Gastrocnemius medialis (tissue), 4 donors: ENCODE results near the gene NFKBIE. TPM values are rescaled to one million over a fixed set of nuclear protein-coding genes. Genes with fewer than 3 reads are reported as not detected.
A peak's percentile ranks its signal among the peaks of the same experiment; 100 is the strongest.

Source experiments
- ATAC-seq, 2 donors: fragments of 150-250 bp; one replicate each; pipeline ENCODE4 v1.9.1; 2016
- DNase-seq, 2 donors: peaks; one replicate each; pipeline ENCODE4 v3.0.0-alpha.2; 2019
- H3K27ac ChIP-seq, 4 donors: fragments of 200-600 bp; sonication (generic); 1 replicate in 1 of 4; 2 replicates in 3 of 4; pipeline ENCODE4 v1.5.1; 2016 to 2018; ENCODE audit warnings: mild to moderate bottlenecking in 2 of 4, moderate library complexity in 1 of 4
- H3K27me3 ChIP-seq, 3 donors: fragments of 200-600 bp; sonication (generic) in 2 of 3; 1 replicate in 1 of 3; 2 replicates in 2 of 3; pipeline versions ENCODE4 v1.5.1 to v1.6.0; 2016 to 2019; ENCODE audit warnings: mild to moderate bottlenecking in 1 of 3, moderate library complexity in 1 of 3
- H3K36me3 ChIP-seq, 2 donors: fragments of 200-600 bp; sonication (generic) in 1 of 2; one replicate each; pipeline ENCODE4 v1.5.1; 2017 to 2018
- H3K4me1 ChIP-seq, 2 donors: fragments of 200-600 bp; sonication (generic) in 1 of 2; one replicate each; pipeline ENCODE4 v1.5.1; 2016 to 2017; ENCODE audit warnings: mild to moderate bottlenecking in 2 of 2
- H3K4me3 ChIP-seq, 4 donors: fragments of 200-600 bp; sonication (generic) in 3 of 4; 1 replicate in 1 of 4; 2 replicates in 3 of 4; pipeline ENCODE4 v1.5.1; 2016 to 2019; ENCODE audit warnings: mild to moderate bottlenecking in 2 of 4
- H3K9me3 ChIP-seq, 3 donors: fragments of 200-600 bp; sonication (generic) in 2 of 3; 1 replicate in 1 of 3; 2 replicates in 2 of 3; pipeline ENCODE4 v1.5.1; 2016 to 2019
- CTCF ChIP-seq, 5 experiments: fragments of 450-650 bp in 3 of 5; fragments of 200-600 bp in 2 of 5; sonication (generic) in 2 of 5; IDR thresholded peaks in 4 of 5; conservative IDR thresholded peaks in 1 of 5; 1 replicate in 4 of 5; 2 replicates in 1 of 5; pipeline ENCODE4 v1.5.1; 2016 to 2019; ENCODE audit warnings: antibody characterized with exemption in 5 of 5, mild to moderate bottlenecking in 3 of 5, moderate library complexity in 3 of 5
- POLR2A ChIP-seq, 2 donors: fragments of 450-650 bp; IDR thresholded peaks; one replicate each; pipeline ENCODE4 v1.6.1; 2017; ENCODE audit warnings: antibody characterized with exemption in 2 of 2, mild to moderate bottlenecking in 2 of 2, moderate library complexity in 2 of 2
- in situ Hi-C, 4 donors: fragments of 200-750 bp; cut with MboI; loops; one replicate each; pipeline versions ENCODE4 v1.15.0 to v1.8.0; 2017; ENCODE audit warnings: low sequenced_read_pairs in 4 of 4
- intact Hi-C: fragments of 100-400 bp; cut with DNase I; formaldehyde crosslinking; loops from one replicate; pipeline ENCODE4 v1.15.1; 2023; ENCODE audit warnings: low total_unique reads
- total RNA-seq, 4 donors: library from RNA; depleted of rRNA; stranded (reverse); fragments of >200 nt; gene quantifications; one replicate each; pipeline versions ENCODE4 v1.1.0 to v1.2.3, GENCODE V29; 2016

Gene NFKBIE
- total RNA-seq, 4 donors from 2014 or later = 4.1 to 11.1 (median 10.0) TPM

GRCh38 chr6:44306710-44307109, 41.4 kb upstream of the NFKBIE start:
- H3K27ac ChIP-seq = no peak overlapping the region
- H3K9me3 ChIP-seq = no peaks in the 10 kb centered on the region
- no peak overlapping the region for H3K4me3 ChIP-seq
- ATAC-seq (no peak), DNase-seq (no peak)
- H3K36me3 ChIP-seq = peaks cover 2 to 86% of the 10 kb centered on the region in 2 donors
- intact Hi-C loops = no loop called here
- H3K27me3 ChIP-seq = no peaks in the 10 kb centered on the region
- in situ Hi-C loops = no loop called here
- no peaks in the 10 kb centered on the region for H3K4me1 ChIP-seq
- TF ChIP-seq POLR2A (IDR thresholded peaks at IDR 0.05) (no peak), CTCF (IDR thresholded peaks at IDR 0.05 in 4 of 5, conservative IDR thresholded peaks at IDR 0.05 in 1 of 5) (no peak)

- H3K4me3 ChIP-seq = no peak overlapping the region
- in situ Hi-C loops (no loop called here), intact Hi-C loops (loop anchor here (2.0 kb wide), 1 partner anchor 36 kb away; no protein-coding TSS in a partner anchor)
- ATAC-seq (no peak), DNase-seq (no peak)
- TF ChIP-seq POLR2A (IDR thresholded peaks at IDR 0.05) (no peak), CTCF (IDR thresholded peaks at IDR 0.05 in 4 of 5, conservative IDR thresholded peaks at IDR 0.05 in 1 of 5) (no peak)
- H3K4me1 ChIP-seq = no peaks in the 10 kb centered on the region
- no peaks in the 10 kb centered on the region for H3K9me3 ChIP-seq
- no peak overlapping the region for H3K27ac ChIP-seq
- H3K36me3 ChIP-seq = peaks cover 0 to 88% of the 10 kb centered on the region in 2 donors
- H3K27me3 ChIP-seq = no peaks in the 10 kb centered on the region
Measured at GRCh38 chr6:44305200-44305725, 39.9 kb upstream of the NFKBIE start.

- ATAC-seq (peak in 1 of 2 donors; percentile 49), DNase-seq (no peak)
- Histone ChIP-seq H3K9me3 (no peaks in the 10 kb centered on the region), H3K27me3 (no peaks in the 10 kb centered on the region), H3K36me3 (peaks cover 0 to 81% of the 10 kb centered on the region in 2 donors), H3K4me3 (no peak overlapping the region), H3K4me1 (no peaks in the 10 kb centered on the region), H3K27ac (no peak overlapping the region)
- intact Hi-C loops (loop anchor here (2.0 kb wide), 1 partner anchor 36 kb away; no protein-coding TSS in a partner anchor), in situ Hi-C loops (no loop called here)
- peak; percentile 26 to 64 (median 54) for TF ChIP-seq CTCF (IDR thresholded peaks at IDR 0.05 in 4 of 5, conservative IDR thresholded peaks at IDR 0.05 in 1 of 5)
- no peak for TF ChIP-seq POLR2A (IDR thresholded peaks at IDR 0.05)
Measured at GRCh38 chr6:44304282-44305199, 39.2 kb upstream of the NFKBIE start.

- no peaks in the 10 kb centered on the region for H3K9me3 ChIP-seq
- H3K27me3 ChIP-seq = no peaks in the 10 kb centered on the region
- in situ Hi-C loops (no loop called here), intact Hi-C loops (loop anchor here (2.0 kb wide), 1 partner anchor 35 kb away; no protein-coding TSS in a partner anchor)
- no peak for DNase-seq
- no peak overlapping the region for H3K4me3 ChIP-seq
- TF ChIP-seq CTCF (IDR thresholded peaks at IDR 0.05 in 4 of 5, conservative IDR thresholded peaks at IDR 0.05 in 1 of 5) (no peak), POLR2A (IDR thresholded peaks at IDR 0.05) (no peak)
- ATAC-seq = no peak
- H3K36me3 ChIP-seq = peaks cover 0 to 74% of the 10 kb centered on the region in 2 donors
- no peak overlapping the region for H3K27ac ChIP-seq
- no peaks in the 10 kb centered on the region for H3K4me1 ChIP-seq
Measured at GRCh38 chr6:44303842-44304241, 38.5 kb upstream of the NFKBIE start.
